H9 (cell line): ENCODE data around the gene FGFR3. TPM values are rescaled to one million over a fixed set of nuclear protein-coding genes. Genes with fewer than 3 reads are reported as not detected.

Source experiments
- DNase-seq: peaks from one replicate; pipeline ENCODE4 v3.0.0-alpha.2; 2017
- H2AFZ ChIP-seq: one replicate; pipeline ENCODE4 v1.6.1; 2013; ENCODE audit warnings: mild to moderate bottlenecking, low read length, control low read depth, moderate library complexity
- H2AK5ac ChIP-seq: 2 replicates; pipeline ENCODE4 v1.6.1; 2013; ENCODE audit warnings: low read length, control low read depth, mixed read lengths; ENCODE audit not compliant: insufficient read length
- H2BK120ac ChIP-seq: one replicate; pipeline ENCODE4 v1.6.1; 2013; ENCODE audit warnings: low read depth, mild to moderate bottlenecking, low read length, control low read depth, inconsistent platforms; ENCODE audit not compliant: poor library complexity, severe bottlenecking
- H2BK12ac ChIP-seq: 2 replicates; pipeline ENCODE4 v1.6.1; 2013; ENCODE audit warnings: low read length, control low read depth, mixed read lengths, low read depth; ENCODE audit not compliant: insufficient read length
- H2BK15ac ChIP-seq: 2 replicates; pipeline ENCODE4 v1.6.1; 2013; ENCODE audit warnings: low read depth, low read length, control low read depth
- H2BK20ac ChIP-seq: one replicate; pipeline ENCODE4 v1.6.1; 2013; ENCODE audit warnings: low read depth, mild to moderate bottlenecking, low read length, control low read depth, inconsistent platforms; ENCODE audit not compliant: poor library complexity, severe bottlenecking
- H2BK5ac ChIP-seq: 2 replicates; pipeline ENCODE4 v1.6.1; 2013; ENCODE audit warnings: low read length, control low read depth, mixed read lengths; ENCODE audit not compliant: insufficient read length
- H3K14ac ChIP-seq: 2 replicates; pipeline ENCODE4 v1.6.1; 2013; ENCODE audit warnings: low read length, control low read depth; ENCODE audit not compliant: insufficient read depth
- H3K18ac ChIP-seq: 2 replicates; pipeline ENCODE4 v1.6.1; 2013; ENCODE audit warnings: low read depth, mild to moderate bottlenecking, mixed read lengths, low read length, control low read depth; ENCODE audit not compliant: insufficient read length
- H3K23ac ChIP-seq: 2 replicates; pipeline ENCODE4 v1.6.1; 2013; ENCODE audit warnings: low read length, control low read depth, mixed read lengths, low read depth; ENCODE audit not compliant: insufficient read length
- H3K23me2 ChIP-seq: 2 replicates; pipeline ENCODE4 v1.6.1; 2013; ENCODE audit warnings: low read depth, mild to moderate bottlenecking, mixed read lengths, low read length, control low read depth; ENCODE audit not compliant: insufficient read length, poor library complexity, severe bottlenecking
- H3K27ac ChIP-seq: 2 replicates; pipeline ENCODE4 v1.5.1; 2013; ENCODE audit warnings: low read length, control low read depth, mixed read lengths, low read depth; ENCODE audit not compliant: insufficient read length
- H3K27me3 ChIP-seq: 2 replicates; pipeline ENCODE4 v1.6.1; 2013; ENCODE audit warnings: low read length, control low read depth, inconsistent platforms; ENCODE audit not compliant: insufficient read depth
- H3K4ac ChIP-seq: 2 replicates; pipeline ENCODE4 v1.6.1; 2013; ENCODE audit warnings: low read depth, mild to moderate bottlenecking, control low read depth, inconsistent platforms, low read length, moderate library complexity
- H3K4me1 ChIP-seq: 2 replicates; pipeline ENCODE4 v1.6.1; 2013; ENCODE audit warnings: low read length, control low read depth, inconsistent platforms; ENCODE audit not compliant: insufficient read depth
- H3K4me2 ChIP-seq: 2 replicates; pipeline ENCODE4 v1.6.1; 2013; ENCODE audit warnings: low read length, control low read depth, mixed read lengths; ENCODE audit not compliant: insufficient read length, insufficient read depth
- H3K56ac ChIP-seq: 2 replicates; pipeline ENCODE4 v1.6.1; 2013; ENCODE audit warnings: low read depth, mild to moderate bottlenecking, mixed read lengths, low read length, control low read depth; ENCODE audit not compliant: insufficient read length
- H3K79me1 ChIP-seq: 2 replicates; pipeline ENCODE4 v1.6.1; 2013; ENCODE audit warnings: low read depth, mild to moderate bottlenecking, moderate library complexity, low read length, control low read depth, inconsistent platforms; ENCODE audit not compliant: insufficient read depth, poor library complexity, severe bottlenecking
- H3K79me2 ChIP-seq: 2 replicates; pipeline ENCODE4 v1.6.1; 2013; ENCODE audit warnings: low read length, control low read depth, inconsistent platforms; ENCODE audit not compliant: insufficient read depth
- H3K9ac ChIP-seq: 2 replicates; pipeline ENCODE4 v1.6.1; 2013; ENCODE audit warnings: low read length, control low read depth, mixed read lengths; ENCODE audit not compliant: insufficient read length; ENCODE audit errors: extremely low read depth
- H3K9me3 ChIP-seq: one replicate; pipeline ENCODE4 v1.6.1; 2013; ENCODE audit warnings: low read depth, low read length, inconsistent platforms; ENCODE audit not compliant: control insufficient read depth
- H3T11ph ChIP-seq: one replicate; pipeline ENCODE4 v1.6.1; 2013; ENCODE audit warnings: mild to moderate bottlenecking, low read length, control low read depth, inconsistent platforms
- H4K20me1 ChIP-seq: one replicate; pipeline ENCODE4 v1.6.1; 2013; ENCODE audit not compliant: control insufficient read depth, insufficient read length, insufficient read depth
- H4K5ac ChIP-seq: 2 replicates; pipeline ENCODE4 v1.6.1; 2013; ENCODE audit warnings: low read depth, mild to moderate bottlenecking, mixed read lengths, low read length, control low read depth; ENCODE audit not compliant: insufficient read length
- H4K8ac ChIP-seq: replicated peaks from 2 replicates; pipeline ENCODE4 v1.6.1; 2013; ENCODE audit warnings: low read length, control low read depth, mixed read lengths, low read depth; ENCODE audit not compliant: insufficient read length
- H4K91ac ChIP-seq: 2 replicates; pipeline ENCODE4 v1.6.1; 2013; ENCODE audit warnings: low read depth, mild to moderate bottlenecking, moderate library complexity, mixed read lengths, low read length, control low read depth; ENCODE audit not compliant: insufficient read length
- H3K27ac Mint-ChIP-seq, 3 experiments: 2 replicates in 2 of 3; 3 replicates in 1 of 3; pipeline ENCODE4 v1.8.0; 2020 to 2021; ENCODE audit warnings: mixed read lengths in 3 of 3, mild to moderate bottlenecking in 1 of 3, moderate library complexity in 1 of 3
- H3K27me3 Mint-ChIP-seq: 2 replicates; pipeline ENCODE4 v1.8.0; 2021; ENCODE audit warnings: low read depth, mild to moderate bottlenecking, moderate library complexity, mixed read lengths
- H3K36me3 Mint-ChIP-seq, 3 experiments: 2 replicates in 2 of 3; 3 replicates in 1 of 3; pipeline ENCODE4 v1.8.0; 2020 to 2021; ENCODE audit warnings: low read depth in 3 of 3, mixed read lengths in 3 of 3; ENCODE audit not compliant: insufficient read depth in 1 of 3
- H3K4me1 Mint-ChIP-seq, 2 experiments: 2 replicates each; pipeline ENCODE4 v1.8.0; 2020; ENCODE audit warnings: mixed read lengths in 2 of 2
- H3K4me3 Mint-ChIP-seq, 2 experiments: 2 replicates in 1 of 2; 3 replicates in 1 of 2; pipeline ENCODE4 v1.8.0; 2020 to 2021; ENCODE audit warnings: mild to moderate bottlenecking in 2 of 2, mixed read lengths in 2 of 2, moderate library complexity in 1 of 2
- H3K9me3 Mint-ChIP-seq, 2 experiments: 2 replicates in 1 of 2; 3 replicates in 1 of 2; pipeline ENCODE4 v1.8.0; 2020; ENCODE audit warnings: mild to moderate bottlenecking in 2 of 2, mixed read lengths in 2 of 2, moderate library complexity in 1 of 2
- CTCF ChIP-seq: fragments of 200-600 bp; sonication (generic); conservative IDR thresholded peaks from 3 replicates; pipeline ENCODE4 v1.8.0; 2021; ENCODE audit warnings: antibody characterized with exemption, mild to moderate bottlenecking
- WGBS: extraction: QIAGEN DNeasy Blood & Tissue Kit; methylation state at CpG from one replicate; pipeline ENCODE4 v1.1.7; 2013; ENCODE audit warnings: missing lambda C conversion rate, low lambda C conversion rate, mixed read lengths; ENCODE audit not compliant: insufficient read length; ENCODE audit errors: extremely low coverage; 5-methylcytosine and 5-hydroxymethylcytosine counted together
- total RNA-seq: library from RNA; stranded (reverse); gene quantifications from 2 replicates; pipeline ENCODE4 v1.2.1, GENCODE V29; 2021

FGFR3 gene
- total RNA-seq, 1 experiment from 2014 or later = 75.7 TPM

GRCh38 chr4:1784395-1784788 lies 8.7 kb upstream of the FGFR3 start:
- Histone ChIP-seq H3K23ac (no peak overlapping the region), H3K56ac (no peak overlapping the region), H2BK20ac (no peak overlapping the region), H3K9me3 (no peaks in the 10 kb centered on the region), H3K4me1 (no peaks in the 10 kb centered on the region), H3K27ac (no peak overlapping the region), H3K79me2 (no peaks in the 10 kb centered on the region), H3K18ac (no peak overlapping the region), H3K9ac (no peak overlapping the region), H3K4me2 (no peak overlapping the region), H3K14ac (no peak overlapping the region), H3K79me1 (no peaks in the 10 kb centered on the region), H3K27me3 (no peaks in the 10 kb centered on the region), H4K20me1 (no peaks in the 10 kb centered on the region), H3K4ac (no peak overlapping the region), H2BK15ac (no peak overlapping the region), H2BK12ac (no peak overlapping the region), H2AK5ac (no peak overlapping the region), H2BK120ac (no peak overlapping the region), H2AFZ (no peak overlapping the region), H4K91ac (no peak overlapping the region), H3T11ph (no peak overlapping the region), H4K8ac (no peak overlapping the region), H2BK5ac (no peak overlapping the region), H4K5ac (no peak overlapping the region), H3K23me2 (no peaks in the 10 kb centered on the region)
- Mint-ChIP-seq H3K9me3 (no peaks in the 10 kb centered on the region), H3K27me3 (peaks cover 4% of the 10 kb centered on the region), H3K36me3 (no peaks in the 10 kb centered on the region), H3K4me3 (no peak overlapping the region), H3K4me1 (peaks cover 9 to 15% of the 10 kb centered on the region in 2 experiments; a peak in 2 of 4 replicates), H3K27ac (no peak overlapping the region)
- WGBS = no CpG with 5 or more reads among the region's 10 CpGs
- DNase-seq = no peak
- TF ChIP-seq CTCF = no peak
